IMR-90 (cell line): ENCODE measurements around the gene ST7. TPM values are rescaled to one million over a fixed set of nuclear protein-coding genes. Genes with fewer than 3 reads are reported as not detected.

ENCODE experiments used
- ATAC-seq: fragments of 200-7000 bp; cut with Tn5 transposase; 2 replicates; pipeline ENCODE4 v1.9.1; 2020; ENCODE audit warnings: low read depth, mild to moderate bottlenecking, moderate library complexity
- BruUV-seq: library from RNA; stranded (reverse); fragments of 400-500 nt; replicated peaks from 2 replicates; lab custom pipeline; 2021; lab: Mats Ljungman, UMichigan
- CTCF ChIA-PET: fragments of 300-600 bp; formaldehyde crosslinking; extraction: SDS; loops from one replicate; lab custom pipeline; 2021; ENCODE audit warnings: antibody characterized with exemption; lab: Yijun Ruan, JAX
- POLR2A ChIA-PET: fragments of 300-600 bp; sonication (Branson Sonifier 250); formaldehyde crosslinking; loops from one replicate; lab custom pipeline; 2022; ENCODE audit warnings: antibody characterized with exemption; ENCODE audit not compliant: unreplicated experiment; lab: Charles Lee
- DNase-seq: peaks from one replicate; pipeline ENCODE4 v3.0.0; 2013
- H2AFZ ChIP-seq: replicated peaks from 2 replicates; pipeline ENCODE3; 2013; ENCODE audit warnings: low read length, mild to moderate bottlenecking; ENCODE audit not compliant: poor library complexity
- H2AK5ac ChIP-seq: 2 replicates; pipeline ENCODE4 v1.6.1; 2013; ENCODE audit warnings: low read depth, low read length, inconsistent platforms
- H2AK9ac ChIP-seq: replicated peaks from 2 replicates; pipeline ENCODE3; 2013; ENCODE audit warnings: mild to moderate bottlenecking, low read depth, low read length, moderate library complexity; ENCODE audit not compliant: poor library complexity
- H2BK120ac ChIP-seq: 2 replicates; pipeline ENCODE4 v1.6.1; 2013; ENCODE audit warnings: low read depth, low read length, inconsistent platforms
- H2BK15ac ChIP-seq: 3 replicates; pipeline ENCODE4 v1.6.1; 2013; ENCODE audit warnings: low read depth, low read length, inconsistent platforms
- H2BK20ac ChIP-seq: 2 replicates; pipeline ENCODE4 v1.6.1; 2013; ENCODE audit warnings: low read depth, mild to moderate bottlenecking, inconsistent platforms, low read length, moderate library complexity
- H2BK5ac ChIP-seq: 2 replicates; pipeline ENCODE4 v1.6.1; 2013; ENCODE audit warnings: mild to moderate bottlenecking, low read depth, low read length, inconsistent platforms; ENCODE audit not compliant: poor library complexity, severe bottlenecking
- H3K14ac ChIP-seq: replicated peaks from 2 replicates; pipeline ENCODE4 v1.6.1; 2013; ENCODE audit warnings: low read depth, low read length, inconsistent platforms
- H3K18ac ChIP-seq: 2 replicates; pipeline ENCODE4 v1.6.1; 2013; ENCODE audit warnings: low read depth, low read length, control low read depth
- H3K23ac ChIP-seq: 2 replicates; pipeline ENCODE4 v1.6.1; 2013; ENCODE audit warnings: low read depth, low read length, inconsistent platforms
- H3K27ac ChIP-seq: 2 replicates; pipeline ENCODE4 v1.5.1; 2013; ENCODE audit warnings: mild to moderate bottlenecking, control low read depth, low read length; ENCODE audit not compliant: insufficient read depth
- H3K27me3 ChIP-seq: 2 replicates; pipeline ENCODE4 v1.6.1; 2013; ENCODE audit warnings: low read length; ENCODE audit not compliant: control insufficient read depth, insufficient read depth
- H3K36me3 ChIP-seq: 2 replicates; pipeline ENCODE4 v1.6.1; 2013; ENCODE audit warnings: low read length, mixed read lengths; ENCODE audit not compliant: control insufficient read depth, insufficient read depth
- H3K4ac ChIP-seq: 2 replicates; pipeline ENCODE4 v1.6.1; 2013; ENCODE audit warnings: low read depth, low read length, inconsistent platforms
- H3K4me1 ChIP-seq: 2 replicates; pipeline ENCODE4 v1.6.1; 2013; ENCODE audit warnings: low read length, mixed read lengths; ENCODE audit not compliant: control insufficient read depth, insufficient read depth
- H3K4me2 ChIP-seq: 2 replicates; pipeline ENCODE4 v1.6.1; 2013; ENCODE audit warnings: low read depth, mild to moderate bottlenecking, control low read depth, low read length, moderate library complexity
- H3K4me3 ChIP-seq: 2 replicates; pipeline ENCODE4 v1.5.1; 2013; ENCODE audit warnings: low read depth, mild to moderate bottlenecking, control low read depth, low read length, moderate library complexity; ENCODE audit not compliant: insufficient read depth
- H3K56ac ChIP-seq: 2 replicates; pipeline ENCODE4 v1.6.1; 2013; ENCODE audit warnings: low read length, inconsistent platforms; ENCODE audit not compliant: insufficient read depth; ENCODE audit errors: extremely low read depth
- H3K79me1 ChIP-seq, 2 experiments: 2 replicates each; pipeline ENCODE4 v1.6.1; 2013; ENCODE audit warnings: low read length in 2 of 2, inconsistent platforms in 1 of 2, low read depth in 1 of 2
- H3K9ac ChIP-seq: 2 replicates; pipeline ENCODE4 v1.6.1; 2013; ENCODE audit warnings: low read depth, low read length, control low read depth
- H3K9me1 ChIP-seq: 2 replicates; pipeline ENCODE4 v1.6.1; 2013; ENCODE audit warnings: low read length, inconsistent platforms; ENCODE audit not compliant: insufficient read depth
- H3K9me3 ChIP-seq: 2 replicates; pipeline ENCODE4 v1.6.1; 2013; ENCODE audit warnings: low read length; ENCODE audit not compliant: control insufficient read depth, insufficient read depth
- H4K20me1 ChIP-seq: 2 replicates; pipeline ENCODE4 v1.6.1; 2013; ENCODE audit warnings: low read length, inconsistent platforms; ENCODE audit not compliant: insufficient read depth
- H4K5ac ChIP-seq: 2 replicates; pipeline ENCODE4 v1.6.1; 2013; ENCODE audit warnings: mild to moderate bottlenecking, low read depth, low read length, control low read depth
- H4K8ac ChIP-seq, 2 experiments: 2 replicates each; pipeline ENCODE4 v1.6.1; 2013; ENCODE audit warnings: low read depth in 2 of 2, low read length in 2 of 2, control low read depth in 1 of 2, inconsistent platforms in 1 of 2
- H4K91ac ChIP-seq: 2 replicates; pipeline ENCODE4 v1.6.1; 2013; ENCODE audit warnings: low read depth, low read length, inconsistent platforms; ENCODE audit not compliant: insufficient read depth
- CHD1 ChIP-seq: IDR thresholded peaks from 2 replicates; pipeline ENCODE4 v1.6.1; 2012; ENCODE audit warnings: low read depth, low read length, improper control_type of control experiment
- FOS ChIP-seq: fragments of 150-350 bp; IDR thresholded peaks from 2 replicates; pipeline ENCODE4 v1.6.1; 2016; ENCODE audit warnings: low read depth, low read length
- MXI1 ChIP-seq: IDR thresholded peaks from 2 replicates; pipeline ENCODE4 v1.6.1; 2012; ENCODE audit warnings: low read depth, mild to moderate bottlenecking, low read length, moderate library complexity, borderline replicate concordance
- NFE2L2 ChIP-seq: fragments of 150-350 bp; IDR thresholded peaks from 2 replicates; pipeline ENCODE4 v1.6.1; 2016; ENCODE audit warnings: low read depth, mild to moderate bottlenecking, low read length
- POLR2A ChIP-seq: IDR thresholded peaks from 2 replicates; pipeline ENCODE4 v1.6.1; 2012; ENCODE audit warnings: mild to moderate bottlenecking, low read depth, low read length
- RCOR1 ChIP-seq: IDR thresholded peaks from 2 replicates; pipeline ENCODE4 v1.6.1; 2012; ENCODE audit warnings: mild to moderate bottlenecking, low read length, improper control_type of control experiment; ENCODE audit not compliant: insufficient replicate concordance
- RFX5 ChIP-seq: IDR thresholded peaks from 2 replicates; pipeline ENCODE4 v1.8.0; 2012; ENCODE audit warnings: low read depth, mild to moderate bottlenecking, low read length, moderate library complexity
- WGBS, 2 experiments: methylation state at CpG; one replicate each; pipeline versions ENCODE4 v1.1.5 to v1.1.7; 2013; ENCODE audit warnings: missing lambda C conversion rate in 2 of 2; ENCODE audit not compliant: insufficient read length in 1 of 2; ENCODE audit errors: extremely low coverage in 2 of 2; 5-methylcytosine and 5-hydroxymethylcytosine counted together
- dilution Hi-C: fragments of 300-500 bp; cut with HindIII; formaldehyde crosslinking; loops from one replicate; pipeline ENCODE4 v1.14.3; 2018; ENCODE audit warnings: low sequenced_read_pairs; ENCODE audit not compliant: unreplicated experiment
- in situ Hi-C: fragments of 300-500 bp; cut with MboI; formaldehyde crosslinking; loops from 3 replicates; pipeline ENCODE4 v1.14.3; 2019; ENCODE audit warnings: low sequenced_read_pairs, inconsistent platforms, mixed read lengths
- intact Hi-C: fragments of 100-400 bp; cut with micrococcal nuclease; formaldehyde crosslinking; loops from 2 replicates; pipeline ENCODE4 v1.10.0; 2022
- polyA plus RNA-seq, 3 experiments: library from polyadenylated mRNA; depleted of rRNA; stranded (reverse); fragments of >200 nt; gene quantifications; 2 replicates each; pipeline ENCODE4 v1.2.3, GENCODE V29; 2012; ENCODE audit warnings: low replicate concordance in 1 of 3
- total RNA-seq: library from RNA; depleted of rRNA; stranded (reverse); fragments of >200 nt; gene quantifications from 2 replicates; pipeline ENCODE4 v1.2.3, GENCODE V29; 2012
- TF ChIP-seq, protein P1 (sequence below): conservative IDR thresholded peaks from 2 replicates; pipeline ENCODE4 v1.5.1; 2012; ENCODE audit warnings: mild to moderate bottlenecking, low read depth, low read length, improper control_type of control experiment

The ST7 gene
- total and polyA plus RNA-seq, 2 of the 4 experiments (the other 2 are of a cell fraction): 18.6 to 26.0 TPM

DNA sequence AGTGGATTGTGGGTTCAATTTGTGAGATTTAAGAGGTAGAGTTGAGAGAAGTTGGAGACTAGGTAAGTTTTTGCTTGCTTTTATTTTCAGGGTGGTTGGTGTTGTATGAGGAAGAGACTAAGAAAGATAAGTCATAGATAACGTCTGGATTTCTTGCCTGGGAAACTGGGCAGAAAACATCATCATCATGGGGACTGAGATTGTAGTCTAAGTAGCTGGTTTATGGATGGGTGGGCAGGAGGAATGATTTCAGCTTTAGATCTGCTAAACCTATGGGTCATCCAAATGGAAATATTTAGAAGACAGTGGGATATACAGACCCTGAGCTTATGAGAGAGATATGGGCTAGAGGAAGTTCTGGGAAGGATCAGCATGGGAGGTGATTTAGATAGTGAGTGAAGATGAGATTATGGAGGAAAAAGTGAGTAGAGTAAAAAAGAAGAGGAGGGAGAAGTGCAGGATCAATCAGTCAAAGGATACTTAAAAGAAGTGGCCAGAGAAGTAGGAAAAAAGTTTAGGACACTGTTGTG is 199.8 kb downstream of the ST7 start:
- dilution Hi-C loops: no loop called here
- Histone ChIP-seq H3K9me3 (no peaks in the 10 kb centered on the region), H3K4me3 (no peak overlapping the region), H2AK5ac (no peak overlapping the region), H3K36me3 (peaks cover 2% of the 10 kb centered on the region), H4K8ac (no peak overlapping the region), H3K9ac (no peak overlapping the region), H3K23ac (no peak overlapping the region), H4K20me1 (no peaks in the 10 kb centered on the region), H2BK15ac (no peak overlapping the region), H3K9me1 (peaks cover 3% of the 10 kb centered on the region; the same call in 1 of the 2 replicates), H3K79me1 (peaks cover 0 to 4% of the 10 kb centered on the region in 2 experiments; a peak in 2 of 4 replicates), H2BK120ac (no peak overlapping the region), H2BK20ac (no peak overlapping the region), H2AFZ (no peak overlapping the region), H3K56ac (no peak overlapping the region), H4K91ac (no peak overlapping the region), H3K4me1 (peaks cover 10% of the 10 kb centered on the region), H2BK5ac (no peak overlapping the region), H3K18ac (no peak overlapping the region), H3K4me2 (no peak overlapping the region), H3K4ac (no peak overlapping the region), H3K14ac (no peak overlapping the region), H4K5ac (no peak overlapping the region), H3K27me3 (no peaks in the 10 kb centered on the region), H2AK9ac (no peak overlapping the region), H3K27ac (no peak overlapping the region)
- no peak for DNase-seq
- ChIA-PET POLR2A (no interaction called here), CTCF (no interaction called here)
- no CpG with 5 or more reads among the region's 1 CpG for WGBS, 2 experiments
- no peak for TF ChIP-seq POLR2A
- TF ChIP-seq, protein P1, sequence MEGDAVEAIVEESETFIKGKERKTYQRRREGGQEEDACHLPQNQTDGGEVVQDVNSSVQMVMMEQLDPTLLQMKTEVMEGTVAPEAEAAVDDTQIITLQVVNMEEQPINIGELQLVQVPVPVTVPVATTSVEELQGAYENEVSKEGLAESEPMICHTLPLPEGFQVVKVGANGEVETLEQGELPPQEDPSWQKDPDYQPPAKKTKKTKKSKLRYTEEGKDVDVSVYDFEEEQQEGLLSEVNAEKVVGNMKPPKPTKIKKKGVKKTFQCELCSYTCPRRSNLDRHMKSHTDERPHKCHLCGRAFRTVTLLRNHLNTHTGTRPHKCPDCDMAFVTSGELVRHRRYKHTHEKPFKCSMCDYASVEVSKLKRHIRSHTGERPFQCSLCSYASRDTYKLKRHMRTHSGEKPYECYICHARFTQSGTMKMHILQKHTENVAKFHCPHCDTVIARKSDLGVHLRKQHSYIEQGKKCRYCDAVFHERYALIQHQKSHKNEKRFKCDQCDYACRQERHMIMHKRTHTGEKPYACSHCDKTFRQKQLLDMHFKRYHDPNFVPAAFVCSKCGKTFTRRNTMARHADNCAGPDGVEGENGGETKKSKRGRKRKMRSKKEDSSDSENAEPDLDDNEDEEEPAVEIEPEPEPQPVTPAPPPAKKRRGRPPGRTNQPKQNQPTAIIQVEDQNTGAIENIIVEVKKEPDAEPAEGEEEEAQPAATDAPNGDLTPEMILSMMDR: no peak
- TF ChIP-seq NFE2L2: no peak
- TF ChIP-seq CHD1: no peak
- TF ChIP-seq FOS: no peak
- TF ChIP-seq RCOR1: no peak
- TF ChIP-seq RFX5: no peak
- TF ChIP-seq MXI1: no peak
- ATAC-seq: no peak
- in situ Hi-C loops: no loop called here
- intact Hi-C loops: no loop called here
- BruUV-seq: no TSS peak
